H1 (cell line): Measurements from ENCODE around the gene ZSWIM6. TPM values are rescaled to one million over a fixed set of nuclear protein-coding genes. Genes with fewer than 3 reads are reported as not detected.

Experiments
- CTCF ChIA-PET: fragments of 300-600 bp; sonication (Branson Sonifier 250); formaldehyde crosslinking; loops from one replicate; lab custom pipeline; 2021; ENCODE audit not compliant: partially characterized antibody; lab: Charles Lee
- POLR2A ChIA-PET: fragments of 300-600 bp; sonication (Branson Sonifier 250); formaldehyde crosslinking; loops from one replicate; lab custom pipeline; 2021; ENCODE audit warnings: inconsistent platforms; ENCODE audit not compliant: partially characterized antibody; lab: Charles Lee
- DNase-seq, 2 experiments: peaks; one replicate each; pipeline versions ENCODE4 v3.0.0 to v3.0.0-alpha.2; 2010 to 2022; ENCODE audit warnings: low spot score in 2 of 2, low read depth in 1 of 2, mixed read lengths in 1 of 2
- FAIRE-seq: peaks from 2 replicates; lab custom pipeline; 2011; peaks lifted over from hg19 to GRCh38; lab: Jason Lieb, UNC
- H2AFZ ChIP-seq: 2 replicates; pipeline ENCODE4 v1.8.1; 2012; ENCODE audit warnings: low read length, inconsistent platforms
- H2AK5ac ChIP-seq: 2 replicates; pipeline ENCODE4 v1.6.1; 2013; ENCODE audit warnings: low read depth, low read length
- H2BK120ac ChIP-seq: replicated peaks from 2 replicates; pipeline ENCODE3; 2013; ENCODE audit warnings: low read depth, low read length, inconsistent platforms
- H2BK12ac ChIP-seq: 2 replicates; pipeline ENCODE4 v1.6.1; 2013; ENCODE audit warnings: low read depth, low read length
- H2BK15ac ChIP-seq: 2 replicates; pipeline ENCODE4 v1.6.1; 2013; ENCODE audit warnings: low read length
- H2BK20ac ChIP-seq: 2 replicates; pipeline ENCODE4 v1.6.1; 2013; ENCODE audit warnings: low read length
- H2BK5ac ChIP-seq: 2 replicates; pipeline ENCODE4 v1.6.1; 2013; ENCODE audit warnings: low read depth, low read length
- H3K14ac ChIP-seq: 2 replicates; pipeline ENCODE4 v1.6.1; 2013; ENCODE audit warnings: inconsistent platforms; ENCODE audit not compliant: insufficient read length
- H3K18ac ChIP-seq: 2 replicates; pipeline ENCODE4 v1.6.1; 2013; ENCODE audit warnings: low read length; ENCODE audit errors: extremely low read depth
- H3K23ac ChIP-seq: 2 replicates; pipeline ENCODE4 v1.6.1; 2013; ENCODE audit warnings: inconsistent platforms; ENCODE audit not compliant: insufficient read length
- H3K23me2 ChIP-seq: 2 replicates; pipeline ENCODE4 v1.6.1; 2013; ENCODE audit warnings: low read depth, low read length
- H3K27ac ChIP-seq: 2 replicates; pipeline ENCODE4 v1.6.1; 2011; ENCODE audit warnings: low read depth, low read length, inconsistent platforms
- H3K27me3 ChIP-seq, 4 experiments: replicated peaks in 1 of 4; 1 replicate in 1 of 4; 2 replicates in 3 of 4; pipeline versions ENCODE4 v1.6.1 to v1.8.1; 2011 to 2013; ENCODE audit warnings: low read length in 3 of 4, mild to moderate bottlenecking in 3 of 4, inconsistent platforms in 2 of 4, mixed read lengths in 2 of 4, moderate library complexity in 1 of 4; ENCODE audit not compliant: control insufficient read depth in 3 of 4, insufficient read depth in 3 of 4; ENCODE audit errors: extremely low read depth in 1 of 4
- H3K36me3 ChIP-seq, 4 experiments: 2 replicates each; pipeline versions ENCODE4 v1.6.1 to v1.8.1; 2011 to 2013; ENCODE audit warnings: mild to moderate bottlenecking in 4 of 4, low read length in 3 of 4, moderate library complexity in 2 of 4, control low read depth in 1 of 4, inconsistent platforms in 1 of 4; ENCODE audit not compliant: insufficient read depth in 4 of 4, control insufficient read depth in 2 of 4
- H3K4ac ChIP-seq: replicated peaks from 2 replicates; pipeline ENCODE3; 2013; ENCODE audit warnings: low read length, low read depth, mixed read lengths, inconsistent platforms; ENCODE audit not compliant: insufficient read length
- H3K4me1 ChIP-seq, 4 experiments: replicated peaks in 1 of 4; 1 replicate in 1 of 4; 2 replicates in 3 of 4; pipeline versions ENCODE4 v1.6.1 to v1.8.1; 2011 to 2013; ENCODE audit warnings: low read length in 3 of 4, inconsistent platforms in 2 of 4, mixed read lengths in 1 of 4; ENCODE audit not compliant: insufficient read depth in 4 of 4, control insufficient read depth in 3 of 4
- H3K4me2 ChIP-seq, 2 experiments: 2 replicates each; pipeline versions ENCODE4 v1.6.1 to v1.8.1; 2011 to 2013; ENCODE audit warnings: low read depth in 2 of 2, low read length in 2 of 2, control low read depth in 1 of 2, inconsistent platforms in 1 of 2, mild to moderate bottlenecking in 1 of 2; ENCODE audit not compliant: insufficient read depth in 1 of 2
- H3K4me3 ChIP-seq, 4 experiments: fragments of 200-600, 300-600 bp in 1 of 4; sonication (generic), shearing (Covaris generic), sonication (Bioruptor Twin) in 1 of 4; 2 replicates each; pipeline versions ENCODE4 v1.5.1 to v1.8.1; 2011 to 2016; ENCODE audit warnings: low read length in 4 of 4, low read depth in 3 of 4, control low read depth in 2 of 4, inconsistent platforms in 2 of 4, mild to moderate bottlenecking in 2 of 4, mixed read lengths in 1 of 4, moderate library complexity in 1 of 4; ENCODE audit not compliant: insufficient read depth in 2 of 4; ENCODE audit errors: extremely low read depth in 1 of 4
- H3K56ac ChIP-seq: replicated peaks from 2 replicates; pipeline ENCODE3; 2013; ENCODE audit warnings: low read depth, mild to moderate bottlenecking, mixed read lengths, low read length, inconsistent platforms; ENCODE audit not compliant: insufficient read length
- H3K79me1 ChIP-seq: 2 replicates; pipeline ENCODE4 v1.6.1; 2013; ENCODE audit warnings: low read depth, low read length, control low read depth
- H3K79me2 ChIP-seq, 2 experiments: 2 replicates each; pipeline versions ENCODE4 v1.6.1 to v1.8.1; 2012 to 2013; ENCODE audit warnings: low read length in 2 of 2, mild to moderate bottlenecking in 2 of 2, inconsistent platforms in 1 of 2; ENCODE audit not compliant: insufficient read depth in 2 of 2, control insufficient read depth in 1 of 2
- H3K9ac ChIP-seq, 4 experiments: replicated peaks in 1 of 4; 1 replicate in 1 of 4; 2 replicates in 3 of 4; pipeline versions ENCODE4 v1.6.1 to v1.8.1; 2011 to 2013; ENCODE audit warnings: low read depth in 3 of 4, low read length in 3 of 4, control low read depth in 2 of 4, mild to moderate bottlenecking in 2 of 4, moderate library complexity in 2 of 4, inconsistent platforms in 1 of 4; ENCODE audit errors: extremely low read depth in 1 of 4
- H3K9me3 ChIP-seq, 2 experiments: 2 replicates each; pipeline versions ENCODE4 v1.6.1 to v1.8.1; 2012 to 2013; ENCODE audit warnings: mild to moderate bottlenecking in 2 of 2, moderate library complexity in 2 of 2, control low read depth in 1 of 2, inconsistent platforms in 1 of 2, low read depth in 1 of 2, low read length in 1 of 2, mixed read lengths in 1 of 2; ENCODE audit not compliant: insufficient read depth in 2 of 2
- H4K20me1 ChIP-seq, 2 experiments: replicated peaks in 1 of 2; 2 replicates each; pipeline versions ENCODE3 to v1.8.1; 2011 to 2013; ENCODE audit warnings: inconsistent platforms in 2 of 2, low read length in 2 of 2, mild to moderate bottlenecking in 1 of 2; ENCODE audit not compliant: insufficient read depth in 2 of 2, control insufficient read depth in 1 of 2
- H4K5ac ChIP-seq: 2 replicates; pipeline ENCODE4 v1.6.1; 2013; ENCODE audit warnings: low read length, low read depth, mixed read lengths, inconsistent platforms; ENCODE audit not compliant: insufficient read length
- H4K8ac ChIP-seq: 2 replicates; pipeline ENCODE4 v1.8.0; 2013; ENCODE audit warnings: mild to moderate bottlenecking, moderate library complexity, low read length, inconsistent platforms; ENCODE audit not compliant: insufficient read depth; ENCODE audit errors: extremely low read depth
- H4K91ac ChIP-seq: replicated peaks from 2 replicates; pipeline ENCODE3; 2013; ENCODE audit warnings: low read length, mixed read lengths, inconsistent platforms; ENCODE audit not compliant: insufficient read length
- POU5F1 ChIP-seq: IDR thresholded peaks from 2 replicates; pipeline ENCODE4 v1.6.1; 2011; ENCODE audit warnings: low read depth, mild to moderate bottlenecking, low read length, moderate library complexity
- SIN3A ChIP-seq, 2 experiments: IDR thresholded peaks in 1 of 2; conservative IDR thresholded peaks in 1 of 2; 2 replicates each; pipeline ENCODE4 v1.6.1; 2011 to 2012; ENCODE audit warnings: low read length in 2 of 2, improper control_type of control experiment in 1 of 2, low read depth in 1 of 2, mild to moderate bottlenecking in 1 of 2
- SP1 ChIP-seq: IDR thresholded peaks from 2 replicates; pipeline ENCODE4 v1.6.1; 2011; ENCODE audit warnings: low read depth, low read length
- WGBS, 2 experiments: shearing (Covaris generic) in 1 of 2; methylation state at CpG; one replicate each; pipeline versions ENCODE4 v1.1.6 to v1.1.7; 2013 to 2015; ENCODE audit warnings: low lambda C conversion rate in 2 of 2, mixed read lengths in 2 of 2, inconsistent platforms in 1 of 2, low coverage in 1 of 2, missing lambda C conversion rate in 1 of 2; ENCODE audit not compliant: insufficient replicate concordance in 2 of 2, insufficient coverage in 1 of 2, insufficient read length in 1 of 2; ENCODE audit errors: extremely low coverage in 1 of 2, missing lambda C conversion rate in 1 of 2; 5-methylcytosine and 5-hydroxymethylcytosine counted together
- polyA plus RNA-seq, 7 experiments: library from polyadenylated mRNA; depleted of rRNA in 3 of 7; stranded (reverse) in 5 of 7; unstranded in 2 of 7; fragments of >200 nt in 5 of 7; fragments of 200-250 nt in 2 of 7; gene quantifications; 1 replicate in 5 of 7; 2 replicates in 1 of 7; 4 replicates in 1 of 7; pipeline versions ENCODE4 v1.2.1 to v1.2.3, GENCODE V29; 2011 to 2013; ENCODE audit warnings: missing spikeins in 2 of 7, mixed read lengths in 2 of 7
- total RNA-seq: library from RNA; stranded (reverse); fragmentation: NEBNext Ultra II Directional; extraction: Animal tissue kit (Norgen Biotek cat#: 25700); gene quantifications from 2 replicates; pipeline ENCODE4 v1.2.1, GENCODE V29; 2021

Gene ZSWIM6
- total and polyA plus RNA-seq, 2 of the 8 experiments (the other 6 are each of a cell fraction or from before 2014, with no cell fraction given): 7.9 to 12.4 TPM

DNA sequence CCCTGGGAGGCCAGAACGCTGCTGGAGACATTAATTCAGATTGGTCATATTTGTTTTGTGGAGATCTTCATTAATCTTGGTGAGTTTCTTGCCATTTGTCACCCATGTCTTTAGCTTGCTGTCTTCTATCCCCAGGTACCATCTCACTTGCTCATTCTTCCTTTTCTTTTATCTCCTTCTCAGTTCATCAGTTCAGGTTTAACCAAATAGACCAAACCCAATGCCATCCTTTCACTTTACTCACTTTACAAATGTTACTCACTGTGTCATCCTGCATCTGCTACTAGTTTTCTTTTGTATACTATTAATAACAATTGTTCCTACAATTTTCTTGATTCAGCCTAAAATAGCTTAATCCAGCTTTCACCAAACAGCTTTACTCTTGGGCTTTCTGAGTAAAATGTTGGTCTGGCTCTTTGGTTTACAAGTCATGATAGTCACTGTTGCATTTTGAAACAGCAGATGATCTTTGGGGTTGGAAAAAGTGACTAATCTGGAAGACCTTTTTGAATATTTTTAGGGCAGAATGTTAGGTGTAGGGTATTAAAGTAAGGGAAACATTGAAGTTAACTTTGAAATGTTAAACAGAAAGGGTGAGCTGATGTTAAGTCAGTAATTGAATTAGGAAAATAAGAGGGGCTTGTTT lies 246.9 kb downstream of the ZSWIM6 start:
- H3K14ac ChIP-seq: no peak overlapping the region
- FAIRE-seq: no peak

More for the DNA sequence above, 246.9 kb downstream of the ZSWIM6 start:
- WGBS, 2 experiments: 86% methylated on average over 1 of the region's 1 CpG; no CpG with 5 or more reads in 1 of the 2 experiments
- Histone ChIP-seq H3K56ac (no peak overlapping the region), H3K79me2 (no peaks in the 10 kb centered on the region), H4K8ac (no peak overlapping the region), H4K20me1 (no peaks in the 10 kb centered on the region), H3K23ac (no peak overlapping the region), H2BK15ac (no peak overlapping the region), H3K36me3 (no peaks in the 10 kb centered on the region), H4K91ac (no peak overlapping the region), H3K27me3 (no peaks in the 10 kb centered on the region), H2AK5ac (no peak overlapping the region), H3K27ac (no peak overlapping the region), H2AFZ (no peak overlapping the region), H3K79me1 (no peaks in the 10 kb centered on the region), H2BK20ac (no peak overlapping the region), H3K4ac (no peak overlapping the region), H3K4me2 (no peak overlapping the region), H3K4me3 (no peak overlapping the region), H2BK12ac (no peak overlapping the region), H2BK120ac (no peak overlapping the region), H3K18ac (no peak overlapping the region), H4K5ac (no peak overlapping the region), H3K23me2 (no peaks in the 10 kb centered on the region; the same call in 1 of the 2 replicates), H2BK5ac (no peak overlapping the region), H3K9ac (no peak overlapping the region), H3K9me3 (no peaks in the 10 kb centered on the region), H3K4me1 (no peaks in the 10 kb centered on the region)
- ChIA-PET POLR2A (no interaction called here), CTCF (interaction anchor here (0.6 to 1.4 kb wide), 2 partner anchors 9 to 23 kb away, joined by 3 read pairs; no protein-coding TSS in a partner anchor)
- TF ChIP-seq POU5F1 (no peak), SIN3A (conservative IDR thresholded peaks at IDR 0.05 in 1 of 2, IDR thresholded peaks at IDR 0.05 in 1 of 2; ENCODE audit: low read depth in 1 of 2, low read length in 2 of 2) (no peak), SP1 (no peak)
- DNase-seq: no peak
